GM11168 (cell line): ENCODE data around the gene RFLNA.

Experiments used
- in situ Hi-C: fragments of 300-500 bp; cut with MboI; formaldehyde crosslinking; loops from one replicate; pipeline ENCODE4 v1.12.0; 2022; ENCODE audit warnings: low sequenced_read_pairs; ENCODE audit not compliant: unreplicated experiment

Gene RFLNA

GRCh38 chr12:124302807-124303578 lies 8.1 kb downstream of the RFLNA start:
- in situ Hi-C loops: no loop called here

- in situ Hi-C loops: no loop called here
These were observed 8.9 kb downstream of the RFLNA start for GRCh38 chr12:124303579-124304313.

GRCh38 chr12:124304314-124304790 lies 9.5 kb downstream of the RFLNA start:
- in situ Hi-C loops: no loop called here

- in situ Hi-C loops: no loop called here
These were observed 10.2 kb downstream of the RFLNA start for GRCh38 chr12:124305136-124305535.

GRCh38 chr12:124305776-124306685 lies 11.1 kb downstream of the RFLNA start:
- in situ Hi-C loops: no loop called here

GRCh38 chr12:124306686-124307555 lies 12.0 kb downstream of the RFLNA start:
- in situ Hi-C loops: no loop called here

- in situ Hi-C loops: no loop called here
These were observed 12.6 kb downstream of the RFLNA start for GRCh38 chr12:124307556-124307825.

- in situ Hi-C loops: no loop called here
These were observed 13.8 kb downstream of the RFLNA start for GRCh38 chr12:124308741-124309140.

GRCh38 chr12:124309231-124309630 lies 14.3 kb downstream of the RFLNA start:
- in situ Hi-C loops: no loop called here

GRCh38 chr12:124309744-124310143 lies 14.9 kb downstream of the RFLNA start:
- in situ Hi-C loops: no loop called here

- in situ Hi-C loops: no loop called here
These were observed 15.3 kb downstream of the RFLNA start for GRCh38 chr12:124310178-124310577.

- in situ Hi-C loops: no loop called here
These were observed 15.9 kb downstream of the RFLNA start for GRCh38 chr12:124310785-124311184.

- in situ Hi-C loops: no loop called here
These were observed 16.6 kb downstream of the RFLNA start for GRCh38 chr12:124311292-124312109.

GRCh38 chr12:124312601-124313000 lies 17.7 kb downstream of the RFLNA start:
- in situ Hi-C loops: no loop called here

GRCh38 chr12:124314207-124314606 lies 19.3 kb downstream of the RFLNA start:
- in situ Hi-C loops: no loop called here

- in situ Hi-C loops: no loop called here
These were observed 19.9 kb downstream of the RFLNA start for GRCh38 chr12:124314766-124315165.

GRCh38 chr12:124315372-124316044 lies 20.6 kb downstream of the RFLNA start:
- in situ Hi-C loops: no loop called here

GRCh38 chr12:124316257-124316900 lies 21.5 kb downstream of the RFLNA start:
- in situ Hi-C loops: no loop called here
